ENCODE data around the gene SH2D2A.

The SH2D2A gene

DNA sequence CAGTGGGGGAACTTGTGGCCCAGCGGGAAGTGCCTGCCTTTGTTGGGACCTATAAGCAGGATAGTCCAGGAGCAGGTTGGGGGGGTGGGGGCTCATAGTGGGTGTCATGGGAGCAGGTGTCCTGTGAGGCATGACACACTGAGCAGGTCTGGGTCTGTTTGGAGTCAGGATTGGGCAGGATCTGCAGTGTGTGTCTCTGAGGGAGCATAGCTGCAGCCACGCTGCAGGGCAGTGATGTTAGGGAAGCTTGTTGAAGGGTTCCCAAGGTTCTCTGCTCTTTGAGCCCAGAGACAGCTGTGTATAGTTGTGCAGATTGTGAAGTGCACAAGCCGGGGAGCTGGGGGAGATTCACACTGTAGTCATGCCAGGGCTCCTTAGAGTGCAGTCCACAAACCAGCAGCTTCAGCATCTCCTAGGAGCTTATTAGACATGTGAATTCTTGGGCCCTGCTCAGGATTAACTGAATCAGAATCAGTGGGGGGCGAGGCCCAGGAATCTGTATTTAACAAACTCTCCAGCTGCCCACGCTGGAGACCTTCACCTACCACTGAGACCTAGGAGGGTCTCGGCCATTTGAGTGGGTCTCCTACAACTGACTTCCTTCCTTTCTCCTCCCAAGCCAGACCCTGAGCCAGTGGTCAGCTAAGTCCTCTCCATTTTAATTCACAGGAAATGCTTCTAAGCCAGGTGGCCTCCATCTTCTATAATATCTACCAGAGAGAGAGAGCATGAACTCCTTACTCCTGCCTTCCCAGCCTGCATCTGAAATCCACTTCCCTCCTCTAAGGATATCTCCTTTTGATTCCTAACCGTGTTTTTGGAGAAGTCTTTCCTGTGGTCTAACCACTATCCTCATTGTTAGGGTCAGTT, 31.2 kb upstream of the SH2D2A start:
- DNase-seq (ENCODE audit: low spot score), result no peak

GRCh38 chr1:156846643-156847042, 30.0 kb upstream of the SH2D2A start:
- no peak for DNase-seq (ENCODE audit: low spot score)

GRCh38 chr1:156845953-156846545, 29.4 kb upstream of the SH2D2A start:
- no peak for DNase-seq (ENCODE audit: low spot score)

- no peak for DNase-seq (ENCODE audit: low spot score)
Observed at GRCh38 chr1:156845055-156845952, 28.7 kb upstream of the SH2D2A start.

DNA sequence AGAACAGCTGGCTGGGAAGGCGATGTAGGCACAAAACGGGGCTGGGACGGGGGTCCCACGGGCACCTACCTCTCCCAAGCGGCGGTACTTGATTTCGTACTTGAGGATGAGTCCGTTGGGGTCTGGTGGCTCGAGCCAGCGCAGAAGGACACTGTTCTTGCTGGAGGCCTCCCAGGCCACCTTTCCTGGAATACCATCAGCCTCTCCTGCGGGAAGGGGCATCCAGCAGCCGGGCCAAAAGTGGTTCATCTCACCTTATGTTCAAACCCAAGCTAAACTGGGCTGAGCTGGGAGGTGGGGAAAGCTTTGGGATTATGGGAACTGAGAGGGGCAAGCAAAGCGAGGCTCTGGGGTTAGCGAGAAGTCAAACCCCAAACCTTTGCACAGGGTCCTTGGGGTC, 28.0 kb upstream of the SH2D2A start:
- DNase-seq (ENCODE audit: low spot score), result no peak

- DNase-seq (ENCODE audit: low spot score), result no peak
Observed at GRCh38 chr1:156844102-156844501, 27.5 kb upstream of the SH2D2A start.

- DNase-seq (ENCODE audit: low spot score), result no peak
Observed at GRCh38 chr1:156842618-156843300, 26.1 kb upstream of the SH2D2A start.

- DNase-seq (ENCODE audit: low spot score), result no peak
Observed at GRCh38 chr1:156841295-156841855, 24.7 kb upstream of the SH2D2A start.

- DNase-seq (ENCODE audit: low spot score), result no peak
Observed at GRCh38 chr1:156840898-156841279, 24.2 kb upstream of the SH2D2A start.

GRCh38 chr1:156840186-156840897, 23.7 kb upstream of the SH2D2A start:
- no peak for DNase-seq (ENCODE audit: low spot score)

- DNase-seq (ENCODE audit: low spot score), result no peak
Observed at GRCh38 chr1:156839426-156840109, 22.9 kb upstream of the SH2D2A start.

DNA sequence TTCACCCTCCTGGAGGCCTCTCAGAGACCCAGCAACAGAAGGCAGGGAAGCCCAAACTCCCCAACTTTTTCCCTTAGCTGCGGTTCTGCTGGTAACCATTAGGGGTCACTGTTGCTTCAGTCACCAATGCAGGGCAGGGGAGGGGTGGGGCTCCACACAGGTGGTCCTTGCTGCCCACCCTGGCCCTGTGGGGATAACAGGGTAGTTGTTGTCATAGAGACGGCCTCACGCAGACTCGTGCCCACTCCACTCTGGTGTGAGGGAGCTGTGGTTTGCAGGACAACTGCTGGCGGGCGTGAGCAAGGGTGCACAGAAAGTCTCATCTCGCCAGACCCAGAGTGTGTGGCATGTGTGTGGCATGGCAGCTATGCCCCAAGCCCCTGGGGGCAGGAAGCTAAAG, 22.3 kb upstream of the SH2D2A start:
- peak; percentile 49 for DNase-seq (ENCODE audit: low spot score)

DNA sequence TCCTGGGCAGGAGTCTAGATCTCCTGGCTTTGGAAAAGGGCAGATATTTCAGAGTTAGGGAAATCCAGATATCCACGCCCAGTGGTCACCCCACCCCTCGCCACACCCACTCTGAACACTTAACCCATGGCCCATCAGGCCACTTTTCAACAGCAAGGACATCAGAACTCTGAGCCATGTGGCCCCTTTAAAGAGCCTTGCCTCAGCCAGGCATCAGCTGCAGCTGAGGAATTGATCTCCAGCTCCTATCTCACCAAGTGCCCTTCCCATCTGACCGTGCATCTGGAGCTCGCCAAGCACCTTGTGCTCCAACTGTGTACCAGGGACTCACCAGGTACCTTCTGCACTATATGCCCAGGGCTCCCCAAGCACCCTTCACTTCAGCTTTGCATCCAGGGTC, 20.2 kb upstream of the SH2D2A start:
- DNase-seq (ENCODE audit: low spot score), result no peak

DNA sequence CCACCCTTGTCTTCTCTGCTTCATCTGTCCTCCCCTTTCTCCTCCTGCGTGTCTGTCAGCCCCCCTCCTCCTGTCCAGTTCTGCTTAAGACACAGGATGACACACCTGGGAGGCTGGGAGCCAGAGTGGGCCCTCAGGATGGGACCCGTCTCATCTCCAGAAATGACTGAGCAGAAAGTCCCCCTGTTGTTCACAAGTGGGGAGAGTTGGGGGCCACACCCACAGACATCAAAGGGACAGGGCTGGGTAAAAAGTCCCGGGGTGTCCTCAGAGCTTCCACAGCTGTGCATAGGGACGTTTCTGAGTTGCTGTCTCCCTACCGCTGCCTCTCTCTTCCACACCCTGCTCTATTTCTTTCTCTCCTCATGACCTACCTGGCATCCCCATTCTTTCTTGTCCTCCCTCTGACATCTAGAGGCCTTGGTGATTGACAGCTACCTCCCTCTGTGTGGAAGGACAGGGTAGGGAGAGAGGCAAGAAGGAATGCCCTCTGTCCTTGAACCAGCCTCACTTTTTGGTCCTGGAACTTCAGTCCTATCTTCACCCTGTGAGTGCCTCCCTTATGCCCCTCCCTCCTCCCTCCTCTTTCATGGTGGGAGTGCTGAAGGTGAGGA, 19.5 kb upstream of the SH2D2A start:
- peak; percentile 52 for DNase-seq (ENCODE audit: low spot score)

DNA sequence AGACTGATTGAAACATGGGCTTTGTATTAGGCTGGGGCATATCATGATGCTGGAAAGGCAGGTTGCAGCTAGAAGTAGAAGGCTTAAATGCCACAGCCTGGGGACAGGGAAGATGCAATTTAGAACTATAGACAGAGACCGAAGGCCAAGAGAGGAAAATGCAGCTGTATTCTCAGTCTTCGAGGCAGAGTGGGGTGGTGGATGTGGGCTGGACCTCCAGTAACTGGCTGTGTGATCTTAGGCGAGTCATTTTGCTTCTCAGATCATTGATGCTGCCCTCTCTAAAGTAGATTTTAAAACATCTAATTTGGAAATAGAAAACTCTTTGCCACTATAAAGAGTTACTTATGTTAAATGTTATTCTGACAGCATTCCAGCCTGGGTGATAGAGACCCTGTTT, 17.7 kb upstream of the SH2D2A start:
- no peak for DNase-seq (ENCODE audit: low spot score)

DNA sequence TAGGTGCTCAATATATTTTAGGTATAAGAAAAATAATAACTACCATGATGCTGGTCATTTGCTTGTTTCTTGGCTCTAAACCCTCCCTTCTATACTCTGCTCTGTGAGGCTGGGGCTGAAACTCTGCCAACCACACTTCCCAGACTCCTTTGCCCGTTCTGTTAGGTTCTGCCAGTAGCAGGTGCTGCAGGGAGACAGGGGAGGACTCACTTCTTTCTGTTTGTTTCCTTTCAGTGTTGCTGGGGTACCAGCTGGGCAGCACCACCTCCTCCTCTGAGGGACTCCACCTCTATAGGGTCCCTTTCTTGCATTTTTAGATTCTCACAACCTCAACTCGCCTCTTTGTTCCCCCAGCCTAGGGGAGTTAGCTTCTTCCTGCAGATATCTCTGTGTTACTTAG, 17.0 kb upstream of the SH2D2A start:
- DNase-seq (ENCODE audit: low spot score), result no peak

DNA sequence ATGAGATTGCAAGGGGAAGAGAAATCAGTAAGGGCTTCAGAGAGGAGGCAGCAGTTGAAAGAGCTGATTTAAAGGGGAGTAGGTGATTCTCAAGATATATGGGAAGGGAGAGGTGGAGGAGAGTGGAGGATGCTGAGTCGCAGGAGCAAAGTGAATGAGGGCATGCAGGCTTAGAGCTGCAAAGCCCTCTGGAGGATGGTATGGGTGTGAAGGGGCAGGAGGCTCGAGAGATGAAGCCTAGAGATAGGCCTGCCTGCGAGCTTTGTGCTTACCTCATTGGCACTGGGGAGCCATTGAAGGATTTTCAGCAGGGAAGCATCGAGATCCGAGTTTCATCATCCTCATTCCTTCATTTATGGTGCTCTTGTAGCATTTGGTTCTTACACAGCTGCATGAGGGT, 15.8 kb upstream of the SH2D2A start:
- no peak for DNase-seq (ENCODE audit: low spot score)

DNA sequence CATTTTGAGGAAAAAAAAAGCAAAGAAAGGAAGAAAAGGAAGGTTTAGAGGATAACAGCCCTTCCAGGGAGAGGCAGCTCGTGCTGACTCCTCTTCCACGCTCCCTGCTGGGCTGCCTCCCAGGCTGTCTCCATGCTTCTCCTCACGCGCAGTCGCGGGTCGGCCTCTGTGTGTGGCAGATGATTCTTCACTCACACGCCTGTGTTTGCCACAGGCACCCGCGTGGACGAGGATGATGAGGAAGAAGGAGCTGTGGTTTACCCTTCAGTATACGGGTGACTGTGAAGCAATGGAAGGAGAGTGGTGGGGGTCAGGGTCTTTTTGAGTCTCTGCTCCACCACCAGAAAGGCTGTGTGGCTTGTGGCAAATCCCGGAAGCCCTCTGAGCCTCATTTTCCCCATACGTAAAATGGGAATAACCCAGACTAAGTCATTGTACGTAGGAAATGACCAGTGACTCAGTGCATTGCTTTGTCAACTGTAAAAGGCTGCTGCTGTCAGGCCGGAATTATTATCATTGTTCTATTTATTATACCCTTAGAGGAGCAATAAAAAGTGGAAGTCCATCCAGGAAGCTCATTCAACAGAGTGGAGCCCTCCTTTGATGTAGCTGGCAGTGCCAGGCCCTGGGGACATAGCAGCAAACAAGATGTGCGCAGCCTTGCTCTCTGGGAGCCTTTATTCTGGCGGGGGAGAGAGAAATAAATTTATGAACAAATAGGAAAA, 11.9 kb upstream of the SH2D2A start:
- DNase-seq (ENCODE audit: low spot score), result no peak

- DNase-seq (ENCODE audit: low spot score), result no peak
Observed at GRCh38 chr1:156826630-156827029, 10.0 kb upstream of the SH2D2A start.
